GM23338 (cell line): ENCODE results near the gene MED13L. TPM values are rescaled to one million over a fixed set of nuclear protein-coding genes. Genes with fewer than 3 reads are reported as not detected.

Experiments used
- ATAC-seq: fragments of 200-7000 bp; cut with Tn5 transposase; 3 replicates; pipeline ENCODE4 v1.9.1; 2020
- DNase-seq: peaks from one replicate; pipeline ENCODE4 v3.0.0-alpha.2; 2015; ENCODE audit warnings: low spot score
- H2AFZ ChIP-seq: fragments of 200-600 bp; sonication (generic); 2 replicates; pipeline ENCODE4 v1.8.0; 2016; ENCODE audit warnings: antibody characterized with exemption, mild to moderate bottlenecking, moderate library complexity
- H3F3A ChIP-seq: fragments of 200-600 bp; sonication (generic); replicated peaks from 2 replicates; pipeline ENCODE4 v1.8.0; 2017; ENCODE audit warnings: antibody characterized with exemption, mixed run types, low read depth
- H3K27ac ChIP-seq: fragments of 200-600 bp; sonication (generic); 2 replicates; pipeline ENCODE4 v1.6.1; 2016; ENCODE audit warnings: low read depth
- H3K27me3 ChIP-seq: fragments of 200-600 bp; sonication (generic); 2 replicates; pipeline ENCODE4 v1.8.0; 2016; ENCODE audit warnings: mild to moderate bottlenecking, mixed run types, moderate library complexity; ENCODE audit not compliant: insufficient read depth
- H3K36me3 ChIP-seq: fragments of 200-600 bp; sonication (generic); 2 replicates; pipeline ENCODE4 v1.8.0; 2016; ENCODE audit warnings: mild to moderate bottlenecking; ENCODE audit not compliant: insufficient read depth
- H3K4me1 ChIP-seq: fragments of 200-600 bp; sonication (generic); 2 replicates; pipeline ENCODE4 v1.8.0; 2016; ENCODE audit warnings: mild to moderate bottlenecking, moderate library complexity; ENCODE audit not compliant: insufficient read depth
- H3K4me2 ChIP-seq: fragments of 200-600 bp; sonication (generic); 2 replicates; pipeline ENCODE4 v1.7.1; 2017; ENCODE audit warnings: mixed run types
- H3K4me3 ChIP-seq: fragments of 200-600 bp; sonication (generic); 2 replicates; pipeline ENCODE4 v1.6.1; 2016; ENCODE audit warnings: mixed run types
- H3K79me2 ChIP-seq: fragments of 200-600 bp; sonication (generic); replicated peaks from 2 replicates; pipeline ENCODE4 v1.8.0; 2017; ENCODE audit warnings: mild to moderate bottlenecking; ENCODE audit not compliant: insufficient read depth
- H3K9me2 ChIP-seq: fragments of 200-600 bp; sonication (generic); 2 replicates; pipeline ENCODE4 v1.8.0; 2017; ENCODE audit not compliant: insufficient read depth
- H4K20me1 ChIP-seq: fragments of 200-600 bp; sonication (generic); replicated peaks from 2 replicates; pipeline ENCODE4 v1.8.0; 2017; ENCODE audit warnings: mild to moderate bottlenecking; ENCODE audit not compliant: insufficient read depth
- H3K27ac Mint-ChIP-seq: 2 replicates; pipeline ENCODE4 v1.8.0; 2020; ENCODE audit warnings: inconsistent platforms, mild to moderate bottlenecking, moderate library complexity, mixed read lengths
- H3K27me3 Mint-ChIP-seq: 3 replicates; pipeline ENCODE4 v1.8.0; 2022; ENCODE audit warnings: low read depth, mild to moderate bottlenecking, moderate library complexity, mixed read lengths, inconsistent platforms; ENCODE audit not compliant: insufficient read depth, poor library complexity
- H3K36me3 Mint-ChIP-seq: 3 replicates; pipeline ENCODE4 v1.8.0; 2021; ENCODE audit warnings: low read depth, mild to moderate bottlenecking, inconsistent platforms, moderate library complexity, mixed read lengths
- H3K4me1 Mint-ChIP-seq: 3 replicates; pipeline ENCODE4 v1.8.0; 2020; ENCODE audit warnings: mild to moderate bottlenecking, inconsistent platforms, mixed read lengths
- H3K4me3 Mint-ChIP-seq: 3 replicates; pipeline ENCODE4 v1.8.0; 2021; ENCODE audit warnings: moderate library complexity, mild to moderate bottlenecking, inconsistent platforms, mixed read lengths
- H3K9me3 Mint-ChIP-seq: 3 replicates; pipeline ENCODE4 v1.8.0; 2020; ENCODE audit warnings: moderate library complexity, mild to moderate bottlenecking, inconsistent platforms, mixed read lengths
- CREB1 ChIP-seq: fragments of 250-450 bp; sonication (Bioruptor Pico); IDR thresholded peaks from 2 replicates; pipeline ENCODE4 v1.5.0; 2020; ENCODE audit warnings: low read depth, mild to moderate bottlenecking, moderate library complexity
- EZH2 ChIP-seq: fragments of 200-600 bp; sonication (generic); IDR thresholded peaks from one replicate; pipeline ENCODE4 v1.8.0; 2017; ENCODE audit warnings: antibody characterized with exemption, mild to moderate bottlenecking, low read depth; ENCODE audit not compliant: unreplicated experiment
- JUNB ChIP-seq: IDR thresholded peaks from one replicate; pipeline ENCODE4 v1.6.1; 2016; ENCODE audit warnings: antibody characterized with exemption; ENCODE audit not compliant: unreplicated experiment
- NANOG ChIP-seq: IDR thresholded peaks from 2 replicates; pipeline ENCODE4 v1.6.1; 2016; ENCODE audit warnings: antibody characterized with exemption, borderline replicate concordance
- POLR2AphosphoS5 ChIP-seq: IDR thresholded peaks from 2 replicates; pipeline ENCODE4 v1.6.1; 2016; ENCODE audit warnings: antibody characterized with exemption, low read depth
- REST ChIP-seq: IDR thresholded peaks from one replicate; pipeline ENCODE4 v1.6.1; 2018; ENCODE audit warnings: antibody characterized with exemption; ENCODE audit not compliant: unreplicated experiment
- polyA plus RNA-seq: library from polyadenylated mRNA; unstranded; fragments of >200 nt; fragmentation: Nextera tagmentation; extraction: Ambion mirVana; gene quantifications from 2 replicates; pipeline ENCODE4 v1.2.1, GENCODE V29; 2016
- total RNA-seq: library from RNA; depleted of rRNA; stranded (reverse); fragments of >200 nt; shearing (Covaris generic); gene quantifications from 2 replicates; pipeline ENCODE4 v1.2.3, GENCODE V29; 2014
- TF ChIP-seq, protein P1 (sequence below), 2 experiments: fragments of 200-600 bp in 1 of 2; sonication (generic) in 1 of 2; conservative IDR thresholded peaks; 2 replicates each; pipeline versions ENCODE4 v1.5.1 to v1.6.1; 2016 to 2017; ENCODE audit warnings: antibody characterized with exemption in 2 of 2, low read depth in 2 of 2, mild to moderate bottlenecking in 2 of 2, moderate library complexity in 1 of 2
- TF ChIP-seq, protein P2 (sequence below): IDR thresholded peaks from 2 replicates; pipeline ENCODE4 v1.6.1; 2016; ENCODE audit warnings: antibody characterized with exemption

MED13L gene
- total and polyA plus RNA-seq, 2 experiments from 2014 or later, result 20.9 to 73.6 TPM

- H3K27ac Mint-ChIP-seq, result no peak overlapping the region
Measured at GRCh38 chr12:116039081-116039480, 238.4 kb downstream of the MED13L start.

More at GRCh38 chr12:116039081-116039480, 238.4 kb downstream of the MED13L start:
- Histone ChIP-seq H3K36me3 (no peaks in the 10 kb centered on the region), H3K27me3 (no peaks in the 10 kb centered on the region), H3K4me1 (no peaks in the 10 kb centered on the region), H3K4me3 (no peak overlapping the region), H3K79me2 (peaks cover 25% of the 10 kb centered on the region), H3F3A (no peaks in the 10 kb centered on the region), H2AFZ (no peak overlapping the region), H3K4me2 (no peak overlapping the region), H3K9me2 (no peaks in the 10 kb centered on the region), H4K20me1 (no peaks in the 10 kb centered on the region), H3K27ac (no peak overlapping the region)
- ATAC-seq, result no peak
- DNase-seq, result no peak
- no peaks in the 10 kb centered on the region for H3K9me3 Mint-ChIP-seq
- TF ChIP-seq, protein P1, sequence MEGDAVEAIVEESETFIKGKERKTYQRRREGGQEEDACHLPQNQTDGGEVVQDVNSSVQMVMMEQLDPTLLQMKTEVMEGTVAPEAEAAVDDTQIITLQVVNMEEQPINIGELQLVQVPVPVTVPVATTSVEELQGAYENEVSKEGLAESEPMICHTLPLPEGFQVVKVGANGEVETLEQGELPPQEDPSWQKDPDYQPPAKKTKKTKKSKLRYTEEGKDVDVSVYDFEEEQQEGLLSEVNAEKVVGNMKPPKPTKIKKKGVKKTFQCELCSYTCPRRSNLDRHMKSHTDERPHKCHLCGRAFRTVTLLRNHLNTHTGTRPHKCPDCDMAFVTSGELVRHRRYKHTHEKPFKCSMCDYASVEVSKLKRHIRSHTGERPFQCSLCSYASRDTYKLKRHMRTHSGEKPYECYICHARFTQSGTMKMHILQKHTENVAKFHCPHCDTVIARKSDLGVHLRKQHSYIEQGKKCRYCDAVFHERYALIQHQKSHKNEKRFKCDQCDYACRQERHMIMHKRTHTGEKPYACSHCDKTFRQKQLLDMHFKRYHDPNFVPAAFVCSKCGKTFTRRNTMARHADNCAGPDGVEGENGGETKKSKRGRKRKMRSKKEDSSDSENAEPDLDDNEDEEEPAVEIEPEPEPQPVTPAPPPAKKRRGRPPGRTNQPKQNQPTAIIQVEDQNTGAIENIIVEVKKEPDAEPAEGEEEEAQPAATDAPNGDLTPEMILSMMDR (conservative IDR thresholded peaks at IDR 0.05; ENCODE audit: low read depth in 2 of 2), result no peak
- TF ChIP-seq EZH2 (no peak), POLR2AphosphoS5 (no peak), JUNB (no peak), CREB1 (CRISPR knock-in tag) (no peak), REST (no peak), NANOG (no peak)
- TF ChIP-seq, protein P2, sequence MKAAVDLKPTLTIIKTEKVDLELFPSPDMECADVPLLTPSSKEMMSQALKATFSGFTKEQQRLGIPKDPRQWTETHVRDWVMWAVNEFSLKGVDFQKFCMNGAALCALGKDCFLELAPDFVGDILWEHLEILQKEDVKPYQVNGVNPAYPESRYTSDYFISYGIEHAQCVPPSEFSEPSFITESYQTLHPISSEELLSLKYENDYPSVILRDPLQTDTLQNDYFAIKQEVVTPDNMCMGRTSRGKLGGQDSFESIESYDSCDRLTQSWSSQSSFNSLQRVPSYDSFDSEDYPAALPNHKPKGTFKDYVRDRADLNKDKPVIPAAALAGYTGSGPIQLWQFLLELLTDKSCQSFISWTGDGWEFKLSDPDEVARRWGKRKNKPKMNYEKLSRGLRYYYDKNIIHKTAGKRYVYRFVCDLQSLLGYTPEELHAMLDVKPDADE, result no peak
- peaks cover 4% of the 10 kb centered on the region for H3K27me3 Mint-ChIP-seq
- H3K4me1 Mint-ChIP-seq, result peaks cover 14% of the 10 kb centered on the region; the same call in 2 of the 3 replicates
- H3K36me3 Mint-ChIP-seq, result no peaks in the 10 kb centered on the region
- no peak overlapping the region for H3K4me3 Mint-ChIP-seq
